Karpas-422 (cell line): ENCODE data around the gene SMAD6. TPM values are rescaled to one million over a fixed set of nuclear protein-coding genes. Genes with fewer than 3 reads are reported as not detected.
A peak's percentile ranks its signal among the peaks of the same experiment; 100 is the strongest.

Experiments
- DNase-seq: peaks from one replicate; pipeline ENCODE4 v3.0.0-alpha.2; 2015
- H2AFZ ChIP-seq: fragments of 200-600 bp; sonication (generic); 2 replicates; pipeline ENCODE4 v1.6.1; 2014; ENCODE audit warnings: antibody characterized with exemption, low read length, mixed read lengths
- H3K27ac ChIP-seq: fragments of 200-600 bp; sonication (generic); 2 replicates; pipeline ENCODE4 v1.5.1; 2014; ENCODE audit warnings: mild to moderate bottlenecking, low read length, moderate library complexity
- H3K27me3 ChIP-seq: fragments of 200-600 bp; sonication (generic); 2 replicates; pipeline ENCODE4 v1.6.1; 2014; ENCODE audit warnings: low read length, mixed read lengths
- H3K36me3 ChIP-seq: fragments of 200-600 bp; sonication (generic); 2 replicates; pipeline ENCODE4 v1.6.1; 2014; ENCODE audit warnings: low read length, mixed read lengths; ENCODE audit not compliant: insufficient read depth
- H3K4me1 ChIP-seq: fragments of 200-600 bp; sonication (generic); 2 replicates; pipeline ENCODE4 v1.6.1; 2014; ENCODE audit warnings: mild to moderate bottlenecking, low read length, mixed read lengths
- H3K4me2 ChIP-seq: fragments of 200-600 bp; sonication (generic); 2 replicates; pipeline ENCODE4 v1.6.1; 2014; ENCODE audit warnings: low read length, low read depth, mild to moderate bottlenecking; ENCODE audit not compliant: poor library complexity, severe bottlenecking
- H3K4me3 ChIP-seq: fragments of 200-600 bp; sonication (generic); 2 replicates; pipeline ENCODE4 v1.5.1; 2014; ENCODE audit warnings: mild to moderate bottlenecking, antibody characterized with exemption, low read length, mixed read lengths
- H3K79me2 ChIP-seq: fragments of 200-600 bp; sonication (generic); 2 replicates; pipeline ENCODE4 v1.6.1; 2014; ENCODE audit warnings: mild to moderate bottlenecking, low read length, mixed read lengths
- H3K9ac ChIP-seq: fragments of 200-600 bp; sonication (generic); 2 replicates; pipeline ENCODE4 v1.6.0; 2014; ENCODE audit warnings: low read length
- H3K9me2 ChIP-seq: fragments of 200-600 bp; sonication (generic), shearing (Covaris generic); replicated peaks from 2 replicates; pipeline ENCODE4 v1.6.0; 2014; ENCODE audit warnings: mild to moderate bottlenecking, low read length, moderate library complexity; ENCODE audit not compliant: insufficient read depth
- H3K9me3 ChIP-seq: fragments of 300-700, 200-600 bp; sonication (generic); 2 replicates; pipeline ENCODE4 v1.6.1; 2014; ENCODE audit warnings: low read length, mixed read lengths
- H4K20me1 ChIP-seq: fragments of 200-600 bp; sonication (generic); 2 replicates; pipeline ENCODE4 v1.6.1; 2014; ENCODE audit warnings: mild to moderate bottlenecking, antibody characterized with exemption, low read length, low read depth; ENCODE audit not compliant: insufficient read depth
- total RNA-seq: library from RNA; depleted of rRNA; stranded (reverse); fragments of >200 nt; shearing (Covaris generic); gene quantifications from 2 replicates; pipeline ENCODE4 v1.2.3, GENCODE V29; 2014; ENCODE audit warnings: low replicate concordance

The SMAD6 gene
- total RNA-seq, 1 experiment from 2014 or later, result 0.89 TPM

DNA sequence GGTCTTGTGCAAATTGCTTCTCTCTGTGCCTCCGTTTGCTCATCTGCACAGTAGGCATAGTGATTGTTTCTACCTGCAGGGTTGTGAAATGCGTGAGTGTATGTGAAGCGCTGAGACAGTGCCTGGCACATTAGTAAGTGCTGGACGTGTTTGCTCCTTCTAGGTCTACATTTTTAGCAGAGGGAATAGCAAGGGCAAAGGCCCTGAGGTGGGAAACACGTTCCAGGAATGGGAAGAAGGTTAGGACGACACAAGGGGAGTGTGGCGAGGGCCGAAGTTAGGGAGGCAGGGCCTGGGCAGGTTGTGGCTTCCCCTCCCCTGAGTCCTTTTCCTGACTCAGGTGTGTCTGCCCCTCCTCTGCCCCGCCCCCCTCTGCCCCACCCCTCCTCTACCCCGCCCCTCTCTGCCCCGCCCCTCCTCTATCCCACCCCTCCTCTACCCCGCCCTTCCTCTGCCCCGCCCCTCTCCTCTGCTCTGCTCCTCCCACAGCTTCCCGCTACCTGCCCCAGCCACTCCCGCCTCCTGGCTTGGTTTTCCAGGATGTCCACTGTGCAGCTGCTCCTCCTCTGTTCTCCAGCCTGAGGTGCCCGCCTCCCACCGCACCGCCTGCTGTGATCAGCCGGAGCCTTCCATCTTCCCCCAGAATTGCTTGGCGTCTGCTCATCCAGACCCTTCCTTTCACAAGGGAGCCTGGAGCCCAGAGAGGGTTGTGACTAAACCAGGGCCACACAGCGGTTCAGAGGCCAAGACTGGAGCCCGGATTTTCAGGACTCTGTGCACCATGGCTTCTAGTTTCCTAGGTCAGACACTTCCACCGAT is 31.1 kb upstream of the SMAD6 start:
- H3K27ac ChIP-seq, result no peak overlapping the region
- H3K9ac ChIP-seq, result no peak overlapping the region
- no peak overlapping the region for H3K4me3 ChIP-seq
- no peaks in the 10 kb centered on the region for H3K9me3 ChIP-seq
- no peak overlapping the region for H2AFZ ChIP-seq
- peak; percentile 46 for DNase-seq
- peaks cover 3% of the 10 kb centered on the region; the same call in 1 of the 2 replicates for H3K4me1 ChIP-seq
- H4K20me1 ChIP-seq, result no peaks in the 10 kb centered on the region
- H3K79me2 ChIP-seq, result no peaks in the 10 kb centered on the region
- H3K27me3 ChIP-seq, result no peaks in the 10 kb centered on the region
- no peak overlapping the region for H3K4me2 ChIP-seq
- no peaks in the 10 kb centered on the region for H3K36me3 ChIP-seq
- H3K9me2 ChIP-seq, result no peaks in the 10 kb centered on the region

DNA sequence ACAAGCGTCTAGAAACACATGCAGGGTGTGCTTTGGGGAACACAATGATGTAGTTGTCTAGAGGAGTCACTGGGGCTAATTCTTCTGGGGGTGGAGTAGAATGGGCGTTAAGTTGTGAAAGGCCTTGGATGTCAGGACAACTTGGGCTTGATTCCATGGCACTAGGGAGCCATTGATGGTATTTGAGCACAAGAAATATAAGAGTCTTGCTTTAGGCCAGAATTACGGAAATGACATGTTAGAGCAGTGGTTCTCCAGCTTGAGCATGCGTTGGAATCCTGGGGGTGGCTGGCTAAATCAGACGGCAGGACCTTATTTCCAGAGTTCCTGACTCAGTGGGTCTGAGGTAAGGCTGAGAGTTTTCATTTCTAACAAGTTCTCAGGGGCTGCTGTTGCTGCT is 29.2 kb upstream of the SMAD6 start:
- peaks cover 3% of the 10 kb centered on the region; the same call in 1 of the 2 replicates for H3K4me1 ChIP-seq
- no peak overlapping the region for H3K27ac ChIP-seq
- no peaks in the 10 kb centered on the region for H3K27me3 ChIP-seq
- H3K4me3 ChIP-seq, result no peak overlapping the region
- DNase-seq, result no peak
- H3K9me3 ChIP-seq, result no peaks in the 10 kb centered on the region
- no peaks in the 10 kb centered on the region for H4K20me1 ChIP-seq
- no peak overlapping the region for H2AFZ ChIP-seq
- H3K36me3 ChIP-seq, result no peaks in the 10 kb centered on the region
- no peak overlapping the region for H3K9ac ChIP-seq
- no peaks in the 10 kb centered on the region for H3K79me2 ChIP-seq
- H3K4me2 ChIP-seq, result no peak overlapping the region
- H3K9me2 ChIP-seq, result no peaks in the 10 kb centered on the region

DNA sequence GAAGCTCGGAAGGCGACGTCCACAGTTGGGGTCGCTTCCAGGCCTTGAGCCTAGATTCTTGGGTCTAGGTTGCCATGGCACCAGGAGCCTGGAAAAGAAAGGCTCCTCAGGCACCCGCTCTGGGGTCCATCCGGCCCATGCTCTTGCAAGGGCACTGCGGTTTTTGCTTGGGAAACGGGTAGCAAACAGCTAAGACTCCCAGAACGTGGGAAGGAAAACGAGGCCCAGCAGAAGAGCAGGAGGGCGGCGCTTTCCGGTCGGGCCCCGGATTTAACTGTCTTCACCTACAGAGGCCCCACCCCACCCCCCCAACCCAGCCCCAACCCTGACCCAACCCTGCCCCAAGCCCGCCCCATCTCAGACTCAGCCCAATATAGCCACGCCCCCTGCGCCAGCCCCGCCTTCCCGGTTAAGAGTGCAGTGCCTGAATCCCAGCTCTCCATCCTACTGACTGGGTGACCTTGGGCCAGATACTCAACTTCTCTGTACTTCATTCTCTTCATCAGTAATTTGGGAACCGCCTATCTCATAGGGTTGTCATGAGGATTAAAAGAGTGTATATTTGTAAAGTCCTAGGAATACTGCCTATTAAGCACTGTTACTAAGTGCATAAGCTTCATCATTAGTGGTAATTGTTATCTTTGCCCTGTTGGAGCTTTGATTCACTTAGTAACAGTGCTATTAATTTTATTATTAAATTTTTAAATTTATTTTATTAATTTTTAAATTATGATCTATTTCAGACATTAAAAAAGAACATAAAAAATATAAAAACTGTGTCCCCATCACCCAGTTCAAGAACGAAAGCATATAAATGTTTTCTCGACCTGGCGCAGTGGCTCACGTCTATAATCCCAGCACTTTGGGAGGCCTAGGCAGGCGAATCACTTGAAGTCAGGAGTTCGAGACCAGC is 28.4 kb upstream of the SMAD6 start:
- Histone ChIP-seq H3K9me3 (no peaks in the 10 kb centered on the region), H3K4me1 (peaks cover 3% of the 10 kb centered on the region; the same call in 1 of the 2 replicates), H4K20me1 (no peaks in the 10 kb centered on the region), H3K4me3 (no peak overlapping the region), H3K36me3 (no peaks in the 10 kb centered on the region), H3K27ac (no peak overlapping the region), H3K9ac (no peak overlapping the region), H3K27me3 (no peaks in the 10 kb centered on the region), H3K4me2 (no peak overlapping the region), H3K9me2 (no peaks in the 10 kb centered on the region), H2AFZ (no peak overlapping the region), H3K79me2 (no peaks in the 10 kb centered on the region)
- peak; percentile 76 for DNase-seq

DNA sequence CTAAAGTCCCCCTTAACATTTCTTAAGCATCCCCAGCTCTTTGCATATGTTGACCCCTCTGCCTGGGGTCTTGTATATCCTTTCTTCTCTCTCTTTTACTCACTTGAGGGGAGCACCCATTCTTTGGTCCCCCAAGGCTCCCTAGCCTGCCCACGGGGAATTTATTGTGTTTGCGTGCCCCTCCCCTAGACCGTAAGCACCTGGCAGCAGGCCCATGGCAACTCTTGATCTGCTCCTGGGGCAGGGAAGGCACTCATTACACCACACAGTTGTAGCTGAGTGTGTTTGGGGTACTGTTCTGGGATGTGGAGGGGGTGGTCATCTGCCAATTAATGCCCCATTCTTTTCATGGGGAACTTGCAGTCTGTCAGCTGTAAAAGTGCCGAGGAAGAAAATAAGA is 27.3 kb upstream of the SMAD6 start:
- Histone ChIP-seq H3K79me2 (no peaks in the 10 kb centered on the region), H3K4me3 (no peak overlapping the region), H3K9ac (no peak overlapping the region), H3K4me1 (peaks cover 3% of the 10 kb centered on the region; the same call in 1 of the 2 replicates), H3K27me3 (no peaks in the 10 kb centered on the region), H2AFZ (no peak overlapping the region), H4K20me1 (no peaks in the 10 kb centered on the region), H3K36me3 (no peaks in the 10 kb centered on the region), H3K9me3 (no peaks in the 10 kb centered on the region), H3K27ac (no peak overlapping the region), H3K4me2 (no peak overlapping the region), H3K9me2 (no peaks in the 10 kb centered on the region)
- no peak for DNase-seq

DNA sequence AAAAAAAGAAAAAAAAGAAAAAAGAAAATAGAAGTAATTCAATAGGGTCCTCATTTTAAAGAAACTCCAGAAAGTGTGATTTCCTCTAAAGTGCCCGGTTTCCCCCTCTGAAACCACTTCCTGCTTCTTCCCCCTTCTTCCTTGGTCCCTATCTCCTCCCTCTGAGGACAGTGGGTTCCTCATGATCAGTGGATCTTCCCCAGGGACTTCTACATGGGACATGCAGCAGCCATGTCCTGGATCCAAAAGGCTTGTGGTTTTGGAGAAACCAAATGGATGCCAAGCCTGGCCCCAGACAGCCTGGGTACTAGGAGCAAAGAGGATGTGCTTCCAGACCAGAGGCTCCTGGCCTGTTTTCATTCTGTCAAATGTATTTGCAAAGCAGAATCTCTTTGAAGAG is 26.6 kb upstream of the SMAD6 start:
- Histone ChIP-seq H3K4me1 (peaks cover 3% of the 10 kb centered on the region; the same call in 1 of the 2 replicates), H3K4me2 (no peak overlapping the region), H3K9me3 (no peaks in the 10 kb centered on the region), H2AFZ (no peak overlapping the region), H3K4me3 (no peak overlapping the region), H4K20me1 (no peaks in the 10 kb centered on the region), H3K9me2 (no peaks in the 10 kb centered on the region), H3K27me3 (no peaks in the 10 kb centered on the region), H3K27ac (no peak overlapping the region), H3K9ac (no peak overlapping the region), H3K36me3 (no peaks in the 10 kb centered on the region), H3K79me2 (no peaks in the 10 kb centered on the region)
- no peak for DNase-seq

DNA sequence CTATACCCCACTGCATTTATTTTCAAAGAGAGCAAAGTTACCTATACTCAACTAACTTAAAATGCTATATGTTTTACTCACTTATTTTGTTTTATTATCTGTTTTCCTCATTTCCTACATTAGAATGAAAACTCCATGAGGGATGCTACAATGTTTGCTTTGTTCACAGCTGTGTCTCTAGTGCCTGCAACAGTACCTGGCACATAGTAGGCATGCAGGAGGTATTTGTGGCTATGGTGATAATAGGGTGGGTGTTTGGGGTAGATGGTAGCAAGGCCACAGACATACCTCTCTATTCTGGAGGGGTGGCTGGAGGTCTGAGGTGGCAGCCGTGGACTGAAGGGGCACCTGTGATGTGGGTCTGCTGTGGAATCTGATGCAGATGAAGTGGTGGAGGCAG is 24.7 kb upstream of the SMAD6 start:
- Histone ChIP-seq H3K36me3 (no peaks in the 10 kb centered on the region), H3K79me2 (no peaks in the 10 kb centered on the region), H3K4me3 (no peak overlapping the region), H3K27ac (no peak overlapping the region), H3K4me1 (peaks cover 6% of the 10 kb centered on the region), H3K9me3 (no peaks in the 10 kb centered on the region), H3K9me2 (no peaks in the 10 kb centered on the region), H4K20me1 (no peaks in the 10 kb centered on the region), H3K27me3 (no peaks in the 10 kb centered on the region), H2AFZ (no peak overlapping the region), H3K9ac (no peak overlapping the region), H3K4me2 (no peak overlapping the region)
- DNase-seq, result no peak

DNA sequence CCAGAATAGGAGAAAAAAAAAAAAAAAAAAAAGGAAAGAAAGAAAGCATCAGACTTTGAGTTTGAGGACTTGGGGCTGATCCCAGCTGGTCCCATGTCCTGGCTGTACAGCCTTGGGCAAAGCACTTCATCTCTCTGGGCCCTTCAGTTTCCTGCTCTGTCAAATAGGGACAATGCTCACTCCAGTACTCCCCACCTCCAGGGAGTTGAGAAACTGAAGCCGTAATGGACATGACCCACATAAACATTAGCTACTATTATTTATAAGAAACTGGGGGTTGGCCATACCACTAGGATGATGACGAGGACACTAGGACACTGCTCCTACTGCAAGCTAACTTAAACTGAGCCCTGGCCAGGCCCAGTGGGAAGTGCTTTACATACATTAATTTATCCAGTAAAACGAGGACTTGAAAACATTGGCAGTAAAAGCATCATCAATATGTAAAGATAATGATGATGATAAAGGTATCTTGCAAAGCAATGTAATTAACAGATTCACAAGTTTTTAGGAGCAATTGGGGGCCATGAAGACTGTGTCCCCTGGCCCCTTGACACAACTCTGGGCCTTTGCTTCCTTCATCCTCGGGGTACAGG is 22.9 kb upstream of the SMAD6 start:
- no peaks in the 10 kb centered on the region for H3K9me3 ChIP-seq
- H3K4me3 ChIP-seq, result no peak overlapping the region
- H3K79me2 ChIP-seq, result no peaks in the 10 kb centered on the region
- H3K36me3 ChIP-seq, result no peaks in the 10 kb centered on the region
- H3K9ac ChIP-seq, result no peak overlapping the region
- H3K27me3 ChIP-seq, result no peaks in the 10 kb centered on the region
- no peak overlapping the region for H3K4me2 ChIP-seq
- no peak for DNase-seq
- H3K9me2 ChIP-seq, result no peaks in the 10 kb centered on the region
- H4K20me1 ChIP-seq, result no peaks in the 10 kb centered on the region
- no peak overlapping the region for H3K27ac ChIP-seq
- H3K4me1 ChIP-seq, result peaks cover 7% of the 10 kb centered on the region
- H2AFZ ChIP-seq, result no peak overlapping the region

DNA sequence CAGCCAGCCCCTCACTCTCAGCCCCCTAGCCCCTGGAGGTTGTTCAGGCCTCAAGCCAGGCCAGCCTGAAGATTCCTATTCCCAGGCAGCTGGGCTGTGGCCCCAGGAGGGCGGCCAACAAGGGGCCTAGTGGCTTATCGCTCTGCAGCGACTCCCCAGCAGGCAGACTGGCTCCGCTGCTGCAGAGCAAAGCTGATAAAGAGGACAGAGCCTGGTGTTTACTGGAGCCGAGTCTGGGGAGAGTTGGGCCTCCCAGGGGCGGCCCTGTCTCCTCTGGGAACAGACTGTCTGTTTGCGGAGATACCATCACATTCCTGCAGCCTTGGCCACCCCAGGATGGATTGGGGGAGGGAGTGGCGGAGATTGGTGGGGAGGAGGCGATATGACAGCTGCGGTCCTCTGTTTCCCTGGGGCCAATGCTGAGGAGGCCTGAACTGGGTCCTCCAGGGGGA is 22.4 kb upstream of the SMAD6 start:
- H3K36me3 ChIP-seq, result no peaks in the 10 kb centered on the region
- no peak overlapping the region for H3K4me3 ChIP-seq
- H4K20me1 ChIP-seq, result no peaks in the 10 kb centered on the region
- H2AFZ ChIP-seq, result no peak overlapping the region
- H3K9me3 ChIP-seq, result no peaks in the 10 kb centered on the region
- H3K4me2 ChIP-seq, result no peak overlapping the region
- H3K4me1 ChIP-seq, result peaks cover 7% of the 10 kb centered on the region
- H3K9ac ChIP-seq, result no peak overlapping the region
- H3K79me2 ChIP-seq, result no peaks in the 10 kb centered on the region
- H3K27me3 ChIP-seq, result no peaks in the 10 kb centered on the region
- no peaks in the 10 kb centered on the region for H3K9me2 ChIP-seq
- no peak overlapping the region for H3K27ac ChIP-seq
- no peak for DNase-seq
